NCI-H2029 treated with DMSO at 0.1 percent for 48 hours (cell line): ENCODE results near the gene RBM4.
A peak's percentile ranks its signal among the peaks of the same experiment; 100 is the strongest.
"Not testable (repeated sequence)": the region's sequence is repeated elsewhere in the genome, so short reads cannot be mapped to it uniquely, and the experiment has no call there.

Experiments
- DNase-seq: peaks from one replicate; lab custom pipeline; 2025; lab: John Stamatoyannopoulos, UW

Gene RBM4

DNA sequence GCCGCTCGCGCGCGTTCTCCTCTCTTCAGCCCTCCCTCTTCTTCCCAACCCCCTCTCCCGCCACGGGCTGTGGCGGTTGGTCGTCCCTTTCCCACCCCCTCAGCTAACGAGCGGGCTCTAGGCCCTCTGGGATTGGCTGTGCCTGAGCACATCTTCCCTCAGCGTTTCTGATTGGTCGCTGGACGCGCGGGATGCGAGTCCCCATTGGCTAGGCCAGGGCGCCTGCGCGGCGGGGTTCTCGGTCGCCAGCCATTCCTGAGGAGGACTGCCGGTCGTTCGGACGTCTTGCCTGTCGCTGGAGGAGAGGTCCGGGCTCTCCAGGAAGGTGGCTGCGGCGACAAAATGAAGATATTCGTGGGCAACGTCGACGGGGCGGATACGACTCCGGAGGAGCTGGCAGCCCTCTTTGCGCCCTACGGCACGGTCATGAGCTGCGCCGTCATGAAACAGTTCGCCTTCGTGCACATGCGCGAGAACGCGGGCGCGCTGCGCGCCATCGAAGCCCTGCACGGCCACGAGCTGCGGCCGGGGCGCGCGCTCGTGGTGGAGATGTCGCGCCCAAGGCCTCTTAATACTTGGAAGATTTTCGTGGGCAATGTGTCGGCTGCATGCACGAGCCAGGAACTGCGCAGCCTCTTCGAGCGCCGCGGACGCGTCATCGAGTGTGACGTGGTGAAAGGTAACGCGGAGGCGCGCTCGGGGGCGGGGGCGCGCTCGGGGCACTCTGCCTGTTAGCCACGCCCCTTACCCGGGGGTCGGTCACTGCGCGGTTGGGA is 21.9 kb upstream of the RBM4 start, which contains the start of gene RBM14:
TSS of gene RBM14 (plus strand) at position 252 of the 776 bp plus-strand sequence. CDS start at position 343, 91 bp downstream.
- peak; percentile 98 for DNase-seq

GRCh38 chr11:66617155-66617834 is 21.2 kb upstream of the RBM4 start:
- no peak for DNase-seq

DNA sequence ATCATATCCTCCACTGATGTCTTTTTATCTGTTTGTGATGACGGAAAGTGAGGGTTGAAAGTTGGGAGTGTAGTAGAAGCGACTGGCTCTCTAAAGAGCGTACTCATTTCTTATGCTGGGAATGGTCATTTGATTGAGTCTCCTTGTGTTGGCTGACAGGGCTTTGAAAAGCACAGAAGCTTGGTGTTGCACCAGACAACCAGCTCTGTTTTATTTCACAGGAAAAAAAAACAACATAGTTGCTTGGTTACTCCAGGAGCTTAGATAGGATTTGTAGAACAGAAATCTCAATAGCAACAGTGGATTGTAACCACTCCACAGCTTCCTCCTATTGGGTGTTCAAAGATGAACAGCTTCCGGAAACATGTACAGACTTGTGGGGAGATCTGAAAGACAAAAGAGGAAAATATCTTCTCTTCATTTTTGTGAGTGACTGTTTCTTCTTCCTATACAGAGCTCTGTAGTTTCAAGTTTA is 19.4 kb upstream of the RBM4 start:
- DNase-seq = no peak

DNA sequence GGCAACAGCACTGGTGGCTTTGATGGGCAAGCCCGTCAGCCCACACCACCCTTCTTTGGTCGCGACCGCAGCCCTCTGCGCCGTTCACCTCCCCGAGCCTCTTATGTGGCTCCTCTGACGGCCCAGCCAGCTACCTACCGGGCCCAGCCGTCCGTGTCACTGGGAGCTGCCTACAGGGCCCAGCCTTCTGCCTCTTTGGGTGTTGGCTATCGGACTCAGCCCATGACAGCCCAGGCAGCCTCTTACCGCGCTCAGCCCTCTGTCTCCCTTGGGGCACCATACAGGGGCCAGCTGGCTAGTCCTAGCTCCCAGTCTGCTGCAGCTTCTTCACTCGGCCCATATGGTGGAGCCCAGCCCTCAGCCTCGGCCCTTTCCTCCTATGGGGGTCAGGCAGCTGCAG is 14.1 kb upstream of the RBM4 start:
- no peak for DNase-seq

DNA sequence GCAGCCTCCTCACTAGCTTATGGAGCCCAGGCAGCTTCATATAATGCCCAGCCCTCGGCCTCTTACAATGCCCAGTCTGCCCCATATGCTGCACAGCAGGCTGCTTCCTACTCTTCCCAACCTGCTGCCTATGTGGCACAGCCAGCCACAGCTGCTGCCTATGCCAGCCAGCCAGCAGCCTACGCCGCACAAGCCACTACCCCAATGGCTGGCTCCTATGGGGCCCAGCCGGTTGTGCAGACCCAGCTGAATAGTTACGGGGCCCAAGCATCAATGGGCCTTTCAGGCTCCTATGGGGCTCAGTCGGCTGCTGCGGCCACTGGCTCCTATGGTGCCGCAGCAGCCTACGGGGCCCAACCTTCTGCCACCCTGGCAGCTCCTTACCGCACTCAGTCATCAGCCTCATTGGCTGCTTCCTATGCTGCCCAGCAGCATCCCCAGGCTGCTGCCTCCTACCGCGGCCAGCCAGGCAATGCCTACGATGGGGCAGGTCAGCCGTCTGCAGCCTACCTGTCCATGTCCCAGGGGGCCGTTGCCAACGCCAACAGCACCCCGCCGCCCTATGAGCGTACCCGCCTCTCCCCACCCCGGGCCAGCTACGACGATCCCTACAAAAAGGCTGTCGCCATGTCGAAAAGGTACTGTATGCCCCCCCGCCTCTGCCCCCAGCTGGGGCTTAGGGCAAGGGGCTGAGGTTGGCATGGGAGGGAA is 13.3 kb upstream of the RBM4 start:
- no peak for DNase-seq

GRCh38 chr11:66625752-66626149 is 12.8 kb upstream of the RBM4 start:
- no peak for DNase-seq

GRCh38 chr11:66626382-66626781 is 12.1 kb upstream of the RBM4 start:
- DNase-seq = no peak

DNA sequence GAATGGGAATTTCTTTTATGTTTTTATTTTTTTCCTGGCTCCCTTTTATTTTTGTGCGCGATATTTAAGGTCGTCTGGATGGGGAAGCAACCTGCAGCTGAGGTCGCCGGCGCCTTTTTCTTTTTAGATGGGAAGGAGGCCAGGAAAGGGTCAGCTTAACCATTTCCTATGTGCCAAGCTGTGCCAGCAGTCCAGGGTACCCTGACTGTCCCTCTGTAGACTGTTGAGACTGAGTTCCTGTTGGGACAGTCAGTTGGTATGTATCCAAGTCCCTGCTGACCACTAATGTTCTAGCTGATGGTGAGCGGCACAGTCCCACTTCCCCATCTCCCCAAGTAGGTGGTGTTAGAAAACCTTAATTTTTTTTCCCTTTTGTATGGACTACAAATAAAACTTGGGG is 11.6 kb upstream of the RBM4 start:
- DNase-seq = no peak

DNA sequence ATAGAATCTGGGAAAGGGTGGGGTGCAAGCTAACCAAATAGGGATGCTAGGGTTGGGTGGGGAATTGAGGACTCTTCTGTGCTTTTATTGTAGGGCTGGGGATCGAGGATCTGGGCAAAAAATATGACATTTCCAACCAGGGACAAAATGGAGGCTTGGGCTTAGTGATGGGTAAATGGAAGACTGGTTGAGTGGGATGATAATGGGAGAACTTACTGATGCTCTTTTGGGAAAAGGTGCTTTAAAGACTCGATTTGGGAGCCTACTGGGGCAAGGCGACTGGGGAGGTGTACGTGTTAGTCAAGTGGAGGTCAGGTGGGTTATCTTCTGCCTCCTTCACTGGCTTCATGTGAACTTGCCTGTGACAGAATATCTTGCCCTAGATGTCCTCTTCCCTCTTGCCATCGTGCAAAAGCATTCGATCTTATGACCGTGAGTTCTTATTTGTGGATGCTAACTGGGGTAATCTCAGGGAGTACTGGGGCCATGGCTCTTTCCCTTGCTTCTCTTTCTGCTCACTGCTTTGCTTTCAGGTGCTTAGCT is 10.4 kb upstream of the RBM4 start:
- no peak for DNase-seq

DNA sequence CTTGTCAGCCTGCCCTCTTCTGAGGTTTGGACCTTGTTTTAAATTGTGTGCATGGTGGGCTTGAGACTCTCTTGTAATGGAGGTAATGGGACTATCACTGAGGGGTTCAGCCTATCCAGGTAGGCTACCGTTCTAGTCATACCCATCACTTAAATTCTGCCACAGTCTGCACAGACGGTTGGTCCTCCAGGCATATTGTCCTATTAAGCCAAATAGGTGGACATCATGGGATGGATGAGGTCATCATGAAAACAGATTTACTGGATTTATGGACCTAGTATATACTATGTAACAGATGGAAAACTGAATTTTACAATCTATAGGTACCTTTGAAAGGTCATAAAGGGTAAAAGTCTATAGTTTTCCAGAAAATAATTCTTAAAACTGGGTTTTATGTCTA is 9.1 kb upstream of the RBM4 start:
- no peak for DNase-seq

DNA sequence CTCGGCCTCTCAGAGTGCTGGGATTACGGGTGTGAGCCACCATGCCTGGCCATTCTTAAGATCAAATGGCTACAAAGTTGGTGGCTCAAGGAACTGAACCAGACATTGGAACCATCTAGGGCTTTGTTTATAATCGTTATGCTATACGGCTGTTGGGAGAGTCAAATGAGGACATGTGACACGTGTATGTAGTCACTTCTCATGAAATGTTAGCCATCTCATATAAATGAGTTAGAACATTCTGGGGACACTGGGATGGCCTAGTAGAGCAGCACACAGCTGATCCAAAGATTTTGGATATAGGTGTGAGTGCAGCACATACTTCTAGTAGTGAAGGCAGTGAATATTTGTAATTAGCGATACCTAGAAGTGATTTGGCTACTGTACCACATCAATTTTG is 6.6 kb upstream of the RBM4 start:
- no peak for DNase-seq

- DNase-seq = no peak
These were observed 5.6 kb upstream of the RBM4 start for GRCh38 chr11:66632952-66633351.

DNA sequence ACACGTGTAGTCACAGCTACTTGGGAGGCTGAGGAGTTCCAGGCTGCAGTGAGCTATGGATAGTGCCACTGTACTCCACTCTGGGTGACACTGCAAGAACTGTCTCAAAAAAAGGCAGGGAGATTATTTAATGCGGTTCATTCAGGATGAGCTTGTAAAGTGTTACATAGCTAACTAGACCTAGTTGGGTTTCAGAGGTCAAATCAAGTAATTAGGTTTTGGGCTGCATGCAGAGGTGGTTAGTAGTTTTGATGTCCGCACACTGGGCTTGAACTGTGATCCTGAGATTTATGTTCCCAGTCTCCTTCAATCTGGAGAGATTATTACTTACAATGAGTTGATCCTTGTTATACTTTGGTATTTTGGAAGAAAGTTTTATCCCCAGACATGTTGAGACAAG is 2.1 kb upstream of the RBM4 start:
- no peak for DNase-seq

GRCh38 chr11:66637557-66638176 is 836 bp upstream of the RBM4 start:
- DNase-seq = no peak

DNA sequence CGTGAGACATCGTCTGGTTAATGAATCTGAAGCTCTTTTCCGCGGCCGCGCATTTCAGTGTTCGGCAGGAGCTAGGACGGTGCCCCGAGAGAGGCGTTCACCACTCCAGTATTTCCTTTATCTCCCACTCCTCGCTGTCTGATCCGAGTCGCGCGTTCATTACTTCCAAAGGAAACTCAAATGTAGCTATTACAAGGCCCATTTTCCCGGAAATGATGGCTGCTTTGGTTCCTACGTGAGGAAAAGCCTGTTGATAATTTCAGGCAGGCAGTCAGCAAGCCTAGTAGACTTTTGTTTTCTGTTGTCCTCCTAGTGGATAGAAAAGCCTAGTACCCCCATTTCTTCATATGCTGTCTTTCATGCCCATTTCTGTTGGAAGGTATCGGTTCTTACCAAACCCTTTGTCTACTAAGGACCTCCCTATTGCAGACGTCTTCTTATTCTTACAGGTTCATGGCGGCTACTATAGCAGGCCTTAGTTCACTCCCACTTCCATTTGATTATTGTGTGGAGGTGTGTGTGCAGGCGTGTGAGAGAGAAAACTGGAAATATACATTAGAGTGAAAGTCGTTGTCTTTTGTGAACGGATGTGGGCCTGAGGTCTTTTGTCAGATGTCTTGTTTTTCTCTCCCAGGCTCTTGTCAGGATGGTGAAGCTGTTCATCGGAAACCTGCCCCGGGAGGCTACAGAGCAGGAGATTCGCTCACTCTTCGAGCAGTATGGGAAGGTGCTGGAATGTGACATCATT is 737 bp downstream of the RBM4 start:
- DNase-seq = no peak

GRCh38 chr11:66639814-66640340 is 1.4 kb downstream of the RBM4 start:
- DNase-seq = not testable (repeated sequence)

DNA sequence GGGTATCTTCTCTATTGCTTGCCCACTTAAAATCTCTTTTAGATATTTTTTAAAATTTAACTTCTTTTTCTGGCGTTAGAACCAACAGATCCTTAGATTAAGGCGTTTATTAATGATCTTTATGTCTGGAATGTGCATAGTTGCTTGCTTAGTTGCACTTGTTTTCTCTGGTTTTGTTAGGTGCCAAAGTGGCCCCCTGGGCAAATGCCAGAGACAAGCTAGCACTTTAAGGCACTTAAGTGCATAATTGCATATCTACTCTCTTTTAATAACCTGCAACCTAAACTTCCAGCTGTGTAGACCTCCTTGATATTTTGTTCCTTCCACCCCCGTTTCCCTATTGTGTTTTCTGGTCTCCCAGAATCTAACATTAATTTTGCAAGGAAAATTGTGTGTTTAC is 3.3 kb downstream of the RBM4 start:
- no peak for DNase-seq

- no peak for DNase-seq
These were observed 5.4 kb downstream of the RBM4 start for GRCh38 chr11:66643745-66644437.

- DNase-seq = no peak
These were observed 8.3 kb downstream of the RBM4 start for GRCh38 chr11:66646828-66647227.

DNA sequence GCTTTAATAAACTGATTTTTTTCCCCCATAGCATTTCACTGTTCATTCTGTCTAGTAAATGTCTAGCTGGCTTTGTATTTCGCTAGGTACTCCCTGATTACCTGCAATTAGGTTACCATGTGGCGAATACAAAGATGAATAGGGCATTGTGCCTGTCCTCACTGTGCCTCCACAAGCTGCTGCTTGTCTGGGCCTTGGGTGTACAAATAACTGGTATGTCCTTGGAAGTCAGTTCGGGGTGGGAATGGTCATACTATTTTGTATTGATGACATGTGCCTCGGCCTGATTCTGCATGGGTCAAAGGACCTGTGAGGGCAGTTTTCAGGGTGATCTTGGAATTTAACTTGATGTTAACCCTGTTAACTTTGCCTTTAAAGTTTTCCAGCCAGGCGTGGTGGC is 11.4 kb downstream of the RBM4 start:
- no peak for DNase-seq

DNA sequence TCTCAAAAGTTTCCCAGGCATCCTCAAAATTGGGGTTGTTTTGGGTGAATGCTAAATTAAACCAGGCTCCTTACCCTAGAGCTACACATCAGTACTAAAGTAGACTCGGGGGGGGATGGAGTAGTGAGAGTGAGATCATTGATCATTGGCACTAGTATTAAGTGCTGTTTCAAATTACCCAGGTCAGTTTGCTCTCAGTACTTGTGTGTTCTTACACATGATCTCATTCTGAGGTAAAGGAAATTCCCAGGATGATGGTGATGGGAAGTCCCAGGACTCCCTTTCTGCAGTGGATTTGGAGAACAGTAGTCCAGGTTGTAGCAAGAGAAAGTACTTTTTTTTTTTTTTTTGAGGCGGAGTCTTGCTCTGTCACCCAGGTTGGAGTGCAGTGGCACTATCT is 12.5 kb downstream of the RBM4 start:
- no peak for DNase-seq
